ENCODE data around the gene INSIG1. TPM values are rescaled to one million over a fixed set of nuclear protein-coding genes. Genes with fewer than 3 reads are reported as not detected.

Gene INSIG1
- polyA plus RNA-seq, 3 donors, result 37.1 to 85.6 (median 39.6) TPM

DNA sequence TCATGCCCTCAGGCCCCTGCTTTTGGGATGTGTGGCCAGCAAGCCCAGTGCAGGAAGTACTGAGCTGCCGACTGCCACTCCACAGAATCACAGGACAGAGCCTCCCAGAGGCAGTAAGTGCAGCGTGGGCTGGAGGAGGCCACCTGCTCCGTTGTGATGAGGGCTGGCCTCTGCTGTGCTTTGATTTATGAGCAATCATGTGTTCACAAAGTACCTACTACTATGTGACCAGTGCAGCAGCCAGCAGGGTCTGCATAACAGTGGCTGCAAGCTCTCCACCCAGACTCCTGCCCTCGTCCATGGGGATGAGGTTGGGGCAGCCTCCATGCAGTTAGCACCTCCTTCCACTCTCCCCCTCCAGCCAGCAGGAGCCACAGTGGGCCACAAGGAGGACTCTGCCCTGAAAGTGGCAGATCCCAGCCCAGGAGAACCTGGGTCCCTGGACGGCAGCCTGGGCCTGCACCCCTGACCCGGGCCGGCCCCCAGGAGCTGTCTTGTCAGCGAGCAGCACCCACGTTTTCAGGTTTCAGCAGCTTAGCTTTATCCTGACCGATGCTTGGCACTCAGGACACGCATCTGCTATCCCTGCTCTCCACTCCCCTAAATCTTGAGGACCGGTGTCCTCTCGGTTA is 37.7 kb upstream of the INSIG1 start:
- no peak for DNase-seq
- no peak overlapping the region for H2AFZ ChIP-seq (ENCODE audit: insufficient read depth, low read depth, low read length, poor library complexity, severe bottlenecking)
- no peaks in the 10 kb centered on the region for H3K27me3 ChIP-seq (ENCODE audit: control insufficient read depth in 2 of 2, insufficient read depth in 2 of 2, low read length in 2 of 2)
- no peak overlapping the region for H3K27ac ChIP-seq (ENCODE audit: low read depth in 1 of 2, low read length in 2 of 2)
- Mint-ChIP-seq H3K4me1 (peaks cover 9% of the 10 kb centered on the region), H3K27ac (no peak overlapping the region), H3K27me3 (ENCODE audit: low read depth in 3 of 3) (no peaks in the 10 kb centered on the region), H3K4me3 (no peak overlapping the region), H3K9me3 (peaks cover 0 to 6% (median 0%) of the 10 kb centered on the region in 7 donors), H3K36me3 (no peaks in the 10 kb centered on the region)
- TF ChIP-seq, protein P1, sequence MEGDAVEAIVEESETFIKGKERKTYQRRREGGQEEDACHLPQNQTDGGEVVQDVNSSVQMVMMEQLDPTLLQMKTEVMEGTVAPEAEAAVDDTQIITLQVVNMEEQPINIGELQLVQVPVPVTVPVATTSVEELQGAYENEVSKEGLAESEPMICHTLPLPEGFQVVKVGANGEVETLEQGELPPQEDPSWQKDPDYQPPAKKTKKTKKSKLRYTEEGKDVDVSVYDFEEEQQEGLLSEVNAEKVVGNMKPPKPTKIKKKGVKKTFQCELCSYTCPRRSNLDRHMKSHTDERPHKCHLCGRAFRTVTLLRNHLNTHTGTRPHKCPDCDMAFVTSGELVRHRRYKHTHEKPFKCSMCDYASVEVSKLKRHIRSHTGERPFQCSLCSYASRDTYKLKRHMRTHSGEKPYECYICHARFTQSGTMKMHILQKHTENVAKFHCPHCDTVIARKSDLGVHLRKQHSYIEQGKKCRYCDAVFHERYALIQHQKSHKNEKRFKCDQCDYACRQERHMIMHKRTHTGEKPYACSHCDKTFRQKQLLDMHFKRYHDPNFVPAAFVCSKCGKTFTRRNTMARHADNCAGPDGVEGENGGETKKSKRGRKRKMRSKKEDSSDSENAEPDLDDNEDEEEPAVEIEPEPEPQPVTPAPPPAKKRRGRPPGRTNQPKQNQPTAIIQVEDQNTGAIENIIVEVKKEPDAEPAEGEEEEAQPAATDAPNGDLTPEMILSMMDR (IDR thresholded peaks at IDR 0.05), result no peak
- 88% methylated on average over 10 of the region's 13 CpGs for WGBS (ENCODE audit: insufficient coverage)
- intact Hi-C loops (cut with micrococcal nuclease), result no loop called here
- no peaks in the 10 kb centered on the region for H3K79me2 ChIP-seq (ENCODE audit: insufficient read depth, low read length)
- no peak overlapping the region for H3K4me3 ChIP-seq (replicated peaks in 1 of 3; ENCODE audit: low read depth in 2 of 3, low read length in 3 of 3)
- no peak overlapping the region for H3K4me2 ChIP-seq (replicated peaks; ENCODE audit: extremely low read depth, low read length, poor library complexity, severe bottlenecking)
- H4K20me1 ChIP-seq (ENCODE audit: insufficient read depth, low read length), result no peaks in the 10 kb centered on the region
- no peaks in the 10 kb centered on the region for H3K36me3 ChIP-seq (replicated peaks in 1 of 2; ENCODE audit: control insufficient read depth in 1 of 2, insufficient read depth in 2 of 2, low read length in 2 of 2)
- H3K4me1 ChIP-seq (ENCODE audit: control insufficient read depth in 1 of 2, insufficient read depth in 2 of 2, low read length in 2 of 2), result peaks cover 0 to 6% of the 10 kb centered on the region in 2 donors
- no peaks in the 10 kb centered on the region for H3K9me3 ChIP-seq (replicated peaks in 1 of 2; ENCODE audit: control insufficient read depth in 1 of 2, insufficient read depth in 1 of 2, low read length in 2 of 2)
- no peak overlapping the region for H3K9ac ChIP-seq (ENCODE audit: insufficient read depth, low read length, poor library complexity, severe bottlenecking)

DNA sequence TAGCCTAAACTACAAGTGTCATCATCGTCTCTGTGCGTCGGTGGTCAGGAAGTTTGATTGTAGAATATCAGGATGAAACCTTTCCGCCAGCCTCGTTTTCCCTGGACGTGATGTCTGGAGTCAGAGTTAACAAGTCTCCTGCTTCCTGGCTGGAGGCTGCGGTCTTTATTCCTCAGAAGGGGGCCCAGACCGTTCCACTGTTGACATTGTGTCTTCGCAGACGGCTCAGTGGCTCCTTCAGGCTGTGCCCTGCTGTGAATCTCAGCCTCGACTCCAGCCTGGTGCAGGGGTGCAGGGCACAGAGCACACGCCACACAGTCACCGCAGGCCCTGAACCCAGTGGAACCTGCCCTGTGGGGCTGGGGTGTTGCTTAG is 37.2 kb upstream of the INSIG1 start:
- no peaks in the 10 kb centered on the region for H4K20me1 ChIP-seq (ENCODE audit: insufficient read depth, low read length)
- Mint-ChIP-seq H3K4me1 (peaks cover 6% of the 10 kb centered on the region), H3K4me3 (no peak overlapping the region), H3K27me3 (ENCODE audit: low read depth in 3 of 3) (no peaks in the 10 kb centered on the region), H3K36me3 (no peaks in the 10 kb centered on the region), H3K9me3 (peaks cover 0 to 6% (median 0%) of the 10 kb centered on the region in 7 donors), H3K27ac (no peak overlapping the region)
- no peak for DNase-seq
- H3K4me1 ChIP-seq (ENCODE audit: control insufficient read depth in 1 of 2, insufficient read depth in 2 of 2, low read length in 2 of 2), result peaks cover 0 to 6% of the 10 kb centered on the region in 2 donors
- no peak overlapping the region for H3K4me2 ChIP-seq (replicated peaks; ENCODE audit: extremely low read depth, low read length, poor library complexity, severe bottlenecking)
- H2AFZ ChIP-seq (ENCODE audit: insufficient read depth, low read depth, low read length, poor library complexity, severe bottlenecking), result no peak overlapping the region
- intact Hi-C loops (cut with micrococcal nuclease), result no loop called here
- TF ChIP-seq, protein P1 (IDR thresholded peaks at IDR 0.05), result no peak
- no peak overlapping the region for H3K4me3 ChIP-seq (replicated peaks in 1 of 3; ENCODE audit: low read depth in 2 of 3, low read length in 3 of 3)
- H3K9me3 ChIP-seq (replicated peaks in 1 of 2; ENCODE audit: control insufficient read depth in 1 of 2, insufficient read depth in 1 of 2, low read length in 2 of 2), result no peaks in the 10 kb centered on the region
- no peak overlapping the region for H3K27ac ChIP-seq (ENCODE audit: low read depth in 1 of 2, low read length in 2 of 2)
- H3K27me3 ChIP-seq (ENCODE audit: control insufficient read depth in 2 of 2, insufficient read depth in 2 of 2, low read length in 2 of 2), result no peaks in the 10 kb centered on the region
- H3K9ac ChIP-seq (ENCODE audit: insufficient read depth, low read length, poor library complexity, severe bottlenecking), result no peak overlapping the region
- 98% methylated on average over 9 of the region's 13 CpGs for WGBS (ENCODE audit: insufficient coverage)
- H3K79me2 ChIP-seq (ENCODE audit: insufficient read depth, low read length), result no peaks in the 10 kb centered on the region
- H3K36me3 ChIP-seq (replicated peaks in 1 of 2; ENCODE audit: control insufficient read depth in 1 of 2, insufficient read depth in 2 of 2, low read length in 2 of 2), result no peaks in the 10 kb centered on the region

Measured in CD14-positive monocyte (primary cell).